H9 (cell line): ENCODE data around the gene TMC8. TPM values are rescaled to one million over a fixed set of nuclear protein-coding genes. Genes with fewer than 3 reads are reported as not detected.

Source experiments
- DNase-seq: peaks from one replicate; pipeline ENCODE4 v3.0.0-alpha.2; 2017
- H2AFZ ChIP-seq: one replicate; pipeline ENCODE4 v1.6.1; 2013; ENCODE audit warnings: mild to moderate bottlenecking, low read length, control low read depth, moderate library complexity
- H2AK5ac ChIP-seq: 2 replicates; pipeline ENCODE4 v1.6.1; 2013; ENCODE audit warnings: low read length, control low read depth, mixed read lengths; ENCODE audit not compliant: insufficient read length
- H2BK120ac ChIP-seq: one replicate; pipeline ENCODE4 v1.6.1; 2013; ENCODE audit warnings: low read depth, mild to moderate bottlenecking, low read length, control low read depth, inconsistent platforms; ENCODE audit not compliant: poor library complexity, severe bottlenecking
- H2BK12ac ChIP-seq: 2 replicates; pipeline ENCODE4 v1.6.1; 2013; ENCODE audit warnings: low read length, control low read depth, mixed read lengths, low read depth; ENCODE audit not compliant: insufficient read length
- H2BK15ac ChIP-seq: 2 replicates; pipeline ENCODE4 v1.6.1; 2013; ENCODE audit warnings: low read depth, low read length, control low read depth
- H2BK20ac ChIP-seq: one replicate; pipeline ENCODE4 v1.6.1; 2013; ENCODE audit warnings: low read depth, mild to moderate bottlenecking, low read length, control low read depth, inconsistent platforms; ENCODE audit not compliant: poor library complexity, severe bottlenecking
- H2BK5ac ChIP-seq: 2 replicates; pipeline ENCODE4 v1.6.1; 2013; ENCODE audit warnings: low read length, control low read depth, mixed read lengths; ENCODE audit not compliant: insufficient read length
- H3K14ac ChIP-seq: 2 replicates; pipeline ENCODE4 v1.6.1; 2013; ENCODE audit warnings: low read length, control low read depth; ENCODE audit not compliant: insufficient read depth
- H3K18ac ChIP-seq: 2 replicates; pipeline ENCODE4 v1.6.1; 2013; ENCODE audit warnings: low read depth, mild to moderate bottlenecking, mixed read lengths, low read length, control low read depth; ENCODE audit not compliant: insufficient read length
- H3K23ac ChIP-seq: 2 replicates; pipeline ENCODE4 v1.6.1; 2013; ENCODE audit warnings: low read length, control low read depth, mixed read lengths, low read depth; ENCODE audit not compliant: insufficient read length
- H3K23me2 ChIP-seq: 2 replicates; pipeline ENCODE4 v1.6.1; 2013; ENCODE audit warnings: low read depth, mild to moderate bottlenecking, mixed read lengths, low read length, control low read depth; ENCODE audit not compliant: insufficient read length, poor library complexity, severe bottlenecking
- H3K27ac ChIP-seq: 2 replicates; pipeline ENCODE4 v1.5.1; 2013; ENCODE audit warnings: low read length, control low read depth, mixed read lengths, low read depth; ENCODE audit not compliant: insufficient read length
- H3K27me3 ChIP-seq: 2 replicates; pipeline ENCODE4 v1.6.1; 2013; ENCODE audit warnings: low read length, control low read depth, inconsistent platforms; ENCODE audit not compliant: insufficient read depth
- H3K4ac ChIP-seq: 2 replicates; pipeline ENCODE4 v1.6.1; 2013; ENCODE audit warnings: low read depth, mild to moderate bottlenecking, control low read depth, inconsistent platforms, low read length, moderate library complexity
- H3K4me1 ChIP-seq: 2 replicates; pipeline ENCODE4 v1.6.1; 2013; ENCODE audit warnings: low read length, control low read depth, inconsistent platforms; ENCODE audit not compliant: insufficient read depth
- H3K4me2 ChIP-seq: 2 replicates; pipeline ENCODE4 v1.6.1; 2013; ENCODE audit warnings: low read length, control low read depth, mixed read lengths; ENCODE audit not compliant: insufficient read length, insufficient read depth
- H3K56ac ChIP-seq: 2 replicates; pipeline ENCODE4 v1.6.1; 2013; ENCODE audit warnings: low read depth, mild to moderate bottlenecking, mixed read lengths, low read length, control low read depth; ENCODE audit not compliant: insufficient read length
- H3K79me1 ChIP-seq: 2 replicates; pipeline ENCODE4 v1.6.1; 2013; ENCODE audit warnings: low read depth, mild to moderate bottlenecking, moderate library complexity, low read length, control low read depth, inconsistent platforms; ENCODE audit not compliant: insufficient read depth, poor library complexity, severe bottlenecking
- H3K79me2 ChIP-seq: 2 replicates; pipeline ENCODE4 v1.6.1; 2013; ENCODE audit warnings: low read length, control low read depth, inconsistent platforms; ENCODE audit not compliant: insufficient read depth
- H3K9ac ChIP-seq: 2 replicates; pipeline ENCODE4 v1.6.1; 2013; ENCODE audit warnings: low read length, control low read depth, mixed read lengths; ENCODE audit not compliant: insufficient read length; ENCODE audit errors: extremely low read depth
- H3K9me3 ChIP-seq: one replicate; pipeline ENCODE4 v1.6.1; 2013; ENCODE audit warnings: low read depth, low read length, inconsistent platforms; ENCODE audit not compliant: control insufficient read depth
- H3T11ph ChIP-seq: one replicate; pipeline ENCODE4 v1.6.1; 2013; ENCODE audit warnings: mild to moderate bottlenecking, low read length, control low read depth, inconsistent platforms
- H4K20me1 ChIP-seq: one replicate; pipeline ENCODE4 v1.6.1; 2013; ENCODE audit not compliant: control insufficient read depth, insufficient read length, insufficient read depth
- H4K5ac ChIP-seq: 2 replicates; pipeline ENCODE4 v1.6.1; 2013; ENCODE audit warnings: low read depth, mild to moderate bottlenecking, mixed read lengths, low read length, control low read depth; ENCODE audit not compliant: insufficient read length
- H4K8ac ChIP-seq: replicated peaks from 2 replicates; pipeline ENCODE4 v1.6.1; 2013; ENCODE audit warnings: low read length, control low read depth, mixed read lengths, low read depth; ENCODE audit not compliant: insufficient read length
- H4K91ac ChIP-seq: 2 replicates; pipeline ENCODE4 v1.6.1; 2013; ENCODE audit warnings: low read depth, mild to moderate bottlenecking, moderate library complexity, mixed read lengths, low read length, control low read depth; ENCODE audit not compliant: insufficient read length
- H3K27ac Mint-ChIP-seq, 3 experiments: 2 replicates in 2 of 3; 3 replicates in 1 of 3; pipeline ENCODE4 v1.8.0; 2020 to 2021; ENCODE audit warnings: mixed read lengths in 3 of 3, mild to moderate bottlenecking in 1 of 3, moderate library complexity in 1 of 3
- H3K27me3 Mint-ChIP-seq: 2 replicates; pipeline ENCODE4 v1.8.0; 2021; ENCODE audit warnings: low read depth, mild to moderate bottlenecking, moderate library complexity, mixed read lengths
- H3K36me3 Mint-ChIP-seq, 3 experiments: 2 replicates in 2 of 3; 3 replicates in 1 of 3; pipeline ENCODE4 v1.8.0; 2020 to 2021; ENCODE audit warnings: low read depth in 3 of 3, mixed read lengths in 3 of 3; ENCODE audit not compliant: insufficient read depth in 1 of 3
- H3K4me1 Mint-ChIP-seq, 2 experiments: 2 replicates each; pipeline ENCODE4 v1.8.0; 2020; ENCODE audit warnings: mixed read lengths in 2 of 2
- H3K4me3 Mint-ChIP-seq, 2 experiments: 2 replicates in 1 of 2; 3 replicates in 1 of 2; pipeline ENCODE4 v1.8.0; 2020 to 2021; ENCODE audit warnings: mild to moderate bottlenecking in 2 of 2, mixed read lengths in 2 of 2, moderate library complexity in 1 of 2
- H3K9me3 Mint-ChIP-seq, 2 experiments: 2 replicates in 1 of 2; 3 replicates in 1 of 2; pipeline ENCODE4 v1.8.0; 2020; ENCODE audit warnings: mild to moderate bottlenecking in 2 of 2, mixed read lengths in 2 of 2, moderate library complexity in 1 of 2
- CTCF ChIP-seq: fragments of 200-600 bp; sonication (generic); conservative IDR thresholded peaks from 3 replicates; pipeline ENCODE4 v1.8.0; 2021; ENCODE audit warnings: antibody characterized with exemption, mild to moderate bottlenecking
- WGBS: extraction: QIAGEN DNeasy Blood & Tissue Kit; methylation state at CpG from one replicate; pipeline ENCODE4 v1.1.7; 2013; ENCODE audit warnings: missing lambda C conversion rate, low lambda C conversion rate, mixed read lengths; ENCODE audit not compliant: insufficient read length; ENCODE audit errors: extremely low coverage; 5-methylcytosine and 5-hydroxymethylcytosine counted together
- total RNA-seq: library from RNA; stranded (reverse); gene quantifications from 2 replicates; pipeline ENCODE4 v1.2.1, GENCODE V29; 2021

Gene TMC8
- total RNA-seq, 1 experiment from 2014 or later, result 1.0 TPM

GRCh38 chr17:78130090-78130436 is 508 bp upstream of the TMC8 start:
- WGBS, result no CpG with 5 or more reads among the region's 5 CpGs
- no peak overlapping the region for H2AFZ ChIP-seq
- no peaks in the 10 kb centered on the region; the same call in 1 of the 2 replicates for H3K27me3 ChIP-seq
- Mint-ChIP-seq H3K4me1 (peaks cover 28 to 29% of the 10 kb centered on the region in 2 experiments), H3K27me3 (peaks cover 21% of the 10 kb centered on the region), H3K9me3 (no peaks in the 10 kb centered on the region; a peak in 2 of 5 replicates), H3K4me3 (no peak overlapping the region), H3K27ac (no peak overlapping the region; a peak in 1 of 7 replicates), H3K36me3 (no peaks in the 10 kb centered on the region; a peak in 1 of 7 replicates)
- no peak overlapping the region for H2BK12ac ChIP-seq
- no peak for TF ChIP-seq CTCF
- no peak for DNase-seq
- H2AK5ac ChIP-seq, result no peak overlapping the region
- no peak overlapping the region for H3T11ph ChIP-seq
- no peak overlapping the region for H3K56ac ChIP-seq
- no peak overlapping the region for H3K23ac ChIP-seq
- no peak overlapping the region for H2BK20ac ChIP-seq
- H3K4me2 ChIP-seq, result no peak overlapping the region
- H4K20me1 ChIP-seq, result no peaks in the 10 kb centered on the region
- no peaks in the 10 kb centered on the region; the same call in 1 of the 2 replicates for H3K79me2 ChIP-seq
- peaks cover 19% of the 10 kb centered on the region for H3K23me2 ChIP-seq
- no peak overlapping the region for H2BK5ac ChIP-seq
- no peak overlapping the region for H2BK120ac ChIP-seq
- H3K14ac ChIP-seq, result no peak overlapping the region
- no peak overlapping the region for H4K8ac ChIP-seq
- no peak overlapping the region for H2BK15ac ChIP-seq
- no peak overlapping the region for H3K9ac ChIP-seq
- no peak overlapping the region for H3K27ac ChIP-seq
- H3K79me1 ChIP-seq, result no peaks in the 10 kb centered on the region
- H4K5ac ChIP-seq, result no peak overlapping the region
- no peak overlapping the region for H4K91ac ChIP-seq
- H3K18ac ChIP-seq, result no peak overlapping the region
- peaks cover 14% of the 10 kb centered on the region; the same call in 1 of the 2 replicates for H3K4me1 ChIP-seq
- H3K9me3 ChIP-seq, result no peaks in the 10 kb centered on the region
- no peak overlapping the region for H3K4ac ChIP-seq
